Measurements from ENCODE around the gene ODC1. TPM values are rescaled to one million over a fixed set of nuclear protein-coding genes. Genes with fewer than 3 reads are reported as not detected.
"Not testable (repeated sequence)": the region's sequence is repeated elsewhere in the genome, so short reads cannot be mapped to it uniquely, and the experiment has no call there.

Gene ODC1
- total RNA-seq, 6 donors from 2014 or later, result 3.1 to 223 (median 46.0) TPM

GRCh38 chr2:10465910-10466309 is 17.8 kb upstream of the ODC1 start:
- Histone ChIP-seq H3K4me1 (no peaks in the 10 kb centered on the region), H3K9me3 (no peaks in the 10 kb centered on the region), H3K36me3 (no peaks in the 10 kb centered on the region), H3K27ac (no peak overlapping the region), H3K4me3 (no peak overlapping the region), H3K27me3 (no peaks in the 10 kb centered on the region)
- ATAC-seq (ENCODE audit: low FRiP score in 2 of 2) (no peak), DNase-seq (no peak)
- TF ChIP-seq CTCF (IDR thresholded peaks at IDR 0.05) (no peak), EP300 (IDR thresholded peaks at IDR 0.05) (no peak), POLR2AphosphoS5 (IDR thresholded peaks at IDR 0.05) (no peak), POLR2A (IDR thresholded peaks at IDR 0.05) (no peak)
- 89 to 91% methylated on average over 5 of the region's 5 CpGs for WGBS, 2 donors

GRCh38 chr2:10462178-10463083 is 14.3 kb upstream of the ODC1 start:
- ATAC-seq (ENCODE audit: low FRiP score in 2 of 2) (no peak), DNase-seq (peak in 1 of 2 donors; percentile 42)
- Histone ChIP-seq H3K27ac (no peak overlapping the region), H3K9me3 (no peaks in the 10 kb centered on the region), H3K36me3 (no peaks in the 10 kb centered on the region), H3K27me3 (no peaks in the 10 kb centered on the region), H3K4me1 (no peaks in the 10 kb centered on the region), H3K4me3 (no peak overlapping the region)
- 73 to 85% methylated on average over 7 to 15 of the region's 15 CpGs for WGBS, 2 donors
- TF ChIP-seq CTCF (IDR thresholded peaks at IDR 0.05) (no peak), EP300 (IDR thresholded peaks at IDR 0.05) (no peak), POLR2A (IDR thresholded peaks at IDR 0.05) (no peak), POLR2AphosphoS5 (IDR thresholded peaks at IDR 0.05) (no peak)

- Histone ChIP-seq H3K4me1 (no peaks in the 10 kb centered on the region), H3K4me3 (no peak overlapping the region), H3K27ac (no peak overlapping the region), H3K36me3 (no peaks in the 10 kb centered on the region), H3K27me3 (no peaks in the 10 kb centered on the region), H3K9me3 (no peaks in the 10 kb centered on the region)
- no peak for TF ChIP-seq CTCF (IDR thresholded peaks at IDR 0.05)
- TF ChIP-seq POLR2A (IDR thresholded peaks at IDR 0.05), result no peak
- TF ChIP-seq POLR2AphosphoS5 (IDR thresholded peaks at IDR 0.05), result no peak
- TF ChIP-seq EP300 (IDR thresholded peaks at IDR 0.05), result no peak
- 86% methylated on average over 17 of the region's 17 CpGs for WGBS, 2 donors
- DNase-seq (peak in 1 of 2 donors; percentile 52), ATAC-seq (ENCODE audit: low FRiP score in 2 of 2) (no peak)
Measured at GRCh38 chr2:10460366-10460796, 12.3 kb upstream of the ODC1 start.

GRCh38 chr2:10457846-10458598 is 9.9 kb upstream of the ODC1 start:
- DNase-seq, result no peak
- Histone ChIP-seq H3K4me3 (no peak overlapping the region), H3K4me1 (no peaks in the 10 kb centered on the region), H3K36me3 (no peaks in the 10 kb centered on the region), H3K9me3 (no peaks in the 10 kb centered on the region), H3K27me3 (no peaks in the 10 kb centered on the region), H3K27ac (no peak overlapping the region)
- TF ChIP-seq POLR2A (IDR thresholded peaks at IDR 0.05) (no peak), CTCF (IDR thresholded peaks at IDR 0.05) (no peak), EP300 (IDR thresholded peaks at IDR 0.05) (no peak), POLR2AphosphoS5 (IDR thresholded peaks at IDR 0.05) (no peak)
- WGBS, 2 donors, result 71 to 72% methylated on average over 11 of the region's 11 CpGs
- ATAC-seq (ENCODE audit: low FRiP score in 2 of 2), result no peak

GRCh38 chr2:10457195-10457594 is 9.1 kb upstream of the ODC1 start:
- not testable (repeated sequence) for ATAC-seq (ENCODE audit: low FRiP score in 2 of 2); H3K9me3 ChIP-seq; H3K4me3 ChIP-seq; H3K36me3 ChIP-seq; H3K4me1 ChIP-seq; H3K27ac ChIP-seq; DNase-seq; H3K27me3 ChIP-seq
- 88 to 91% methylated on average over 3 of the region's 3 CpGs for WGBS, 2 donors

Data from upper lobe of left lung (tissue), 6 donors.